NCI-H1105 treated with DMSO at 0.1 percent for 48 hours (cell line): ENCODE measurements around the gene RIOK3.
A peak's percentile ranks its signal among the peaks of the same experiment; 100 is the strongest.
"Not testable (repeated sequence)": the region's sequence is repeated elsewhere in the genome, so short reads cannot be mapped to it uniquely, and the experiment has no call there.

Experiments used
- DNase-seq: peaks from one replicate; lab custom pipeline; 2025; lab: John Stamatoyannopoulos, UW

RIOK3 gene

DNA sequence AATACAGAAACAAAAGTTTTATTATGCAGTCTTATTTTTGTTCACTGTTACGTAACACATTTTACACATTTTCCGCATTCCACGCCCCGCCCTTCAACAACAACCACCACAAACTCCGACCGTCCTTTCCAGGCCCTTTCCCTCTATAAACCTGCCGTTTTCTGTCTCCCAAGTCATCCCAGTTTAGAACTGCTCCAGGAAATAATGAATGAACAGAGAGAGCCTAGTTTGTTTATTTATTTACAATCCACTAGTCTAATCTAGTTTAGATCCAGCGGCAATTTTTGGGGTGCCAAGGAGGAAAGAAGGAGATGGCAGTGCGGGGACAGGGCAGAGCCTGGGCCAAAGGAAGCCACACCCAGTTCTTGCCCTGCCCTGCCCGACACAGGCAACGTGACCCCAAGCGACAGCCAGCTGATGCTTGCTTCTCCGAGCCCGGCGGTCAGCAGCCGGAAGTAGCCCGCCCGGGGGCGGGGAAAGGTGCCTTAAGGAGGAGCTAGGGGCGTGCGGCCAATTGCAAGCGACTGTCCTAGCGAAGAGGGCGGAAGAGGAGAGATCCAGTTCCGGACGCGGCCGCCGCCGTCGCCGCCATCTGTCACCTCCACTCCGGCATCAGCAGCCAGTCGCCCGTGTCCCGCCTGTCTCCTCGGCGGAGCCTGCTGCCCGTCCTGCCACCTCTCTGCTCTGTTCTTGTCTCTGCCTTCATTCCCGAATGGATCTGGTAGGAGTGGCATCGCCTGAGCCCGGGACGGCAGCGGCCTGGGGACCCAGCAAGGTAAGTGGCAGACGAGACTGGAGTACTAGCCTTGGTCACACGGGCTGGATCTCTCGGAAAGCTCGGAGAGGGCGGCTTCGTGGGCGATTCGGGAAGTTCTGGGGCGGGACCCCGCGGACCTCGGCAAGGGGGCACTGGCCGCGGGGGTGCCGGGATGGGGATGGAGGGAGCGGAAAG is at the start of gene RIOK3:
RIOK3 (plus strand) TSS at position 560 of the 952 bp plus-strand sequence; CDS start at position 713, 153 bp downstream.
- peak; percentile 97 for DNase-seq

- DNase-seq = no peak
Observed at GRCh38 chr18:23403310-23403709, 49.8 kb upstream of the RIOK3 start.

DNA sequence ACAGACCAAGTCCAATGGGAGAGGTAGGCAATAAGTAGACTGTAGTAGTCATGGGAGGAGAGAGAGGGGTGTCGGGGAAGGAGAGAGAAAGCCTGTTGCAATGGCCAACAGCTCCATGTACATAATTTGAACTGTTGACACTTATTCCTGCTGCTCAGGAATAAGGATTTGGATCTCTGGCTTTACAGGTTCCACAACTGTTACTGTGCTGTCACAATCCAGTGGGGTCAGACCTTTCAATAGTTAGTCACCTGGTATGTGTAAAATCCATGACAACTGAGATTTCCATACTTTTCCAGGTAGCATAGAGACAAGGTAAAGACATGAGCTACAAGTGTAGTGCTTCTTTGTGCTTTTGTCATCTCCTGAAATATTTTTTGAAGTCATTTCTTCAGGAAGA is 47.5 kb upstream of the RIOK3 start:
- DNase-seq = no peak

DNA sequence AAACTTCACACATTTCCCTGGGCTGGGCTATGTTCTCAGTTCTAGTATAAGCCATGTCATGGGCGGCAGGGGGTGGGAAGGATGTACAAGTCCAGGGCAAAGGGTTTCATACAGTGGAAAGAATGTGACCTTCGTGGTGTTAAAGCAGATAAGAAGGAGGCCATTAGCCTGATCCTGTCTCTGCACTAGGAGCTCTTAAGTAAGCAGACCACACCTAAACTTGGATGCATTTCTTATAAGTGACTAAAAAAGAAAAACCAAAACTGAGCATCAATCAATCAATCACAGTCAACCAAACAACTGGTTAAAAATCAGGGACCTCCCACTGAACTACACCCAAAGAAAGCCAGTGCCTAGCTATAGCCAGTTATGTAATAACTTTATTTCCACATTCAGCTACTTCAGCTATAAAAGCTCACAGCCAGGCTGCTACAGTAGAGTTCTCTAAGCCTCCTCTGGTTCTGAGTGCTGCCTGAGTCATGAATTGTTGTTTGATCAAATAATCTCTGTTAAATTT is 46.8 kb upstream of the RIOK3 start:
- no peak for DNase-seq

- no peak for DNase-seq
Observed at GRCh38 chr18:23412351-23412964, 40.6 kb upstream of the RIOK3 start.

DNA sequence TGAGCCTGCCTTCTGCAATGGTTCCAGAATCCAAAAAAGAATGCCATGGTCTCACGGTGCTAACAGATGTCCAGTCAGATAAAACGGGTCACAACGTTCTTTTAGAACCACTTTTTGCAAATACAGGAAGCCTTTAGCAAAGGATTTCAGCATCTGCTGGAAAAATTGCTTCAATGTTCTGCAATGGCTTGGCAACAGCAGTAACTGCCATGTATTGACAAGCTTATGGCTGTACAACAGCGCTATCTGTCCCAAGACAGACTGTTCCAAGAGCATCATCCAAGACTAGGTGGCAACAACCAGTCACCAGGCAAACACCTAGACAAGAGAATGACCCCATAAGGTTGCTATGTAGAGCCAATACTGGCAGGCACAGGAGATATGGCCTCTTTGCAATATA is 37.6 kb upstream of the RIOK3 start:
- DNase-seq = no peak

GRCh38 chr18:23416298-23416697 is 36.8 kb upstream of the RIOK3 start:
- no peak for DNase-seq

DNA sequence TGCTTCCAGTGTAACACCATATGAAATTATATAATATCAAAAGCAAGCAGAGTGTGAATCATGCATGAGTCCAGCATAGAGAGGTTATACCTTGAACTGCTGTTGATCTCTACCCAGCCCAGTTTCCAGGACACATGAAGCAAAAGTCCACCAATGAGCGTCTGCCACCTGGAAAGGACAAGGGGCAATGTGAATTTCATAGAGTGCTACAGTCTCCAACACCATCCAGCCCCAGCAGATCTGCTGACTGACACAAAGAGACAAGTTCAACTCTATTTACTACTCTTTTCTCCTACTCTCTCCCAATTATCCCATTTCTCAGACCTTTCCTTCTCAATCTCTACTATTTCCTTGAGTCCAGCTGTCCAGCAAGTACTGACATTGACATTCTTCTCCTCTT is 31.8 kb upstream of the RIOK3 start:
- no peak for DNase-seq

GRCh38 chr18:23422751-23423418 is 30.2 kb upstream of the RIOK3 start:
- DNase-seq = peak; percentile 71

DNA sequence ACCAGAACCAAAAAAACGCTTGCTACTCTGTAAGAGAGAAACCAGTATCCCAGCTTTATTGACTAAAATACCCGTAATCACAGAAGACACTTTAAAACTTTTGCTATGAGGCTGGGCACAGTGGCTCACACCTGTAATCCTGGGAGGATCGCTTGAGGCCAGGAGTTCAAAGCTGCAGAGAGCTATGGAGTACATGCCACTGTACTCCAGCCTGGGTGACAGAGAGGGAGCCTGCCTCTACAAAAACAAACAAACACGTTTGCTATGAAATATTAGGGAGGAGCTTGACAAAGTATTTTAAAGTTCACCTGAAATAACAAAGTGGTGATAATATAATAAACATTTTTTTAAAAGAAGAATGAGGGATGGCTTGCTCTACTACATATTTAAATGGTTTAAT is 28.5 kb upstream of the RIOK3 start:
- no peak for DNase-seq

- no peak for DNase-seq
Observed at GRCh38 chr18:23428821-23429220, 24.3 kb upstream of the RIOK3 start.

DNA sequence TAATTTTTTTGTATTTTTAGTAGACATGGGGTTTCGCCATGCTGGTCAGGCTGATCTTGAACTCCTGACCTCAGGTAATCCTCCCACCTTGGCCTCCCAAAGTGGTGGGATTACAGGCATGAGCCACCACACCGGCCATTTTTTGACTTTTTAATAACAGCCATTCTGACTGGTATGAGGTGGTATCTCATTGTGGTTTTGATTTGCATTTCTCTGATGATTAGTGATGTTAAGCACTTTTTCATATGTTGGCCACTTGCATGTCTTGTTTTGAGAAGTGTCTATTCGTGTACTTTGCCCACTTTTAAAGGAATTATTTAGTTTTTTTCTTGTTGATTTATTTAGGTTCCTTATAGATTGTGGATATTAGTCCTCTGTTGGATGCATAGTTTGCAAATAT is 23.5 kb upstream of the RIOK3 start:
- DNase-seq = not testable (repeated sequence)

DNA sequence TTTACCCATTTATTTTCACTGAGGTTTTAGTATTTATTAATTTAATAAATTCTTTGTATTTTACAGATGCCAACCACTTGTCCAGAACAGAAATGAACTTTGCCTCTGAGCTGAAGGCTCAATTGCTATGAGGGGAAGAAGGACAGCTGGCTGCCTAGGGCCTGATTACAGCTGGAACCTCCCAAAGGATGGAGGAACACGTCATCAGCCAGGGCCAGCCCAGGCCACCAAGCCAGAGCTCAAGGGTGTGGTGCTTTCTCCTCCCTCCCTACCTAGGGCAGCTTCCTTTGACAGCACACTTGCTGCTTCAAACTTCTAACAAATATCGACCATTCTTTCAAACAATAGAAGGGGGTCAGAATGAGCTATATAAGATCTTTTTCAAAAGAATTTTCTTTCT is 19.7 kb upstream of the RIOK3 start:
- DNase-seq = no peak

DNA sequence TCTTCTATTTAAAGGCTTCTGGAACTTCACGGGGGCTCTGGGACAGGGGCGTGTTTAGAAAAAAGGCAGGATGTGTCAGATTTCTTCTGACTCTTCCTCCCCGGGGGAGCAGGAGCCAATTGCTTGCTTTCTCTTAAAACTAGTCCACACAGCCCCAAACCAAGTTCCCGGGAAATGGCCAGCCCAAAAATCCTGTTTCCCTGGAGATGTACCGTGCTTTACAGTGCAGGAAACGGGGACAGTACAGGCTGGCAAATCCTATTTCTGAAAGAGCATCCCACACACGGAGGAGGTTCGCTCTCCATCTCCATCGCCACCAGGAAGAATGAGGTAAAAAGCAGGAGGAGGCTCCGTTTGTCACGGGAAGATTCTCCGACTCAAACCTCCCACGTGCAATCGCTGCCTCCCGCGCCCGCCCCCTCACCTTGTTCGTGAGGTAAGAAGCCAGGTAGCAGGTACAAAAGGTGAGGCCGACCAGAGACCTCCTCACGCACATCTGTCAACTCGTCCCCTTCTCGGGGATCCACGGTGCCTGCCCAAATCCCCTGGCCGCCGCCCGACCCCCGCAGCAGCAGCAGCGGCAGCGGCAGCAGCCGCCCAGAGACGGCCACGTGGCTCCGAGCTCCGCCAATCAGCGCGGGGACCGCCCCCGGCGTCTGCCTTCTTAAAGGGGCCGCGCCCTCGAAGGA is 15.6 kb upstream of the RIOK3 start:
- DNase-seq = peak; percentile 73

- DNase-seq = peak; percentile 45
Observed at GRCh38 chr18:23438046-23438377, 15.1 kb upstream of the RIOK3 start.

- DNase-seq = no peak
Observed at GRCh38 chr18:23438608-23439366, 14.3 kb upstream of the RIOK3 start.

GRCh38 chr18:23440131-23440530 is 13.0 kb upstream of the RIOK3 start:
- DNase-seq = no peak

GRCh38 chr18:23442958-23443357 is 10.1 kb upstream of the RIOK3 start:
- DNase-seq = no peak

DNA sequence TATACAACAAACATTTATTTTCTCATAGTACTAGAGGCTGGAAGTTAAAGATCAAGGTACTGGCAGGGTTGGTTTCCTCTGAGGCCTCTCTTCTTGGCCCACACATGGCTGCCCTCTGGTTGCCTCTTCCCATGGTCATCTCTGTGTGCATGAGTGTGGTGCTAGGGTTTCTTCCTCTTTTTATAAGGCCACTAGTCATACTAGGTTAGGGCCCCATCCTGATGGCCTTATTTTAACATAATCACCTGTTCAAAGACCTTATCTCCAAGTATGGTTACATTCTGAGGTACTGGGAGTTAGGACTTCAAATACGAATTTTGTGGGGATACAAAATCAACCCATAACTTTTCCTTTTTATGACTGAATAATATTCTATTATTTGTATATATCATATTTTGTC is 4.8 kb upstream of the RIOK3 start:
- DNase-seq = no peak

- DNase-seq = no peak
Observed at GRCh38 chr18:23450022-23450421, 3.1 kb upstream of the RIOK3 start.

- no peak for DNase-seq
Observed at GRCh38 chr18:23451011-23451410, 2.1 kb upstream of the RIOK3 start.
